ENCODE data around the gene FLNB. TPM values are rescaled to one million over a fixed set of nuclear protein-coding genes. Genes with fewer than 3 reads are reported as not detected.

The FLNB gene
- total and polyA plus RNA-seq, 2 of the 13 experiments (the other 11 are each of a cell fraction or from before 2014, with no cell fraction given), result 106 to 130 TPM

- H3K36me3 ChIP-seq (replicated peaks in 1 of 2; ENCODE audit: control insufficient read depth in 1 of 2, insufficient read depth in 2 of 2, low read length in 2 of 2), result peaks cover 45 to 79% of the 10 kb centered on the region in 2 experiments
- H3K27me3 ChIP-seq (ENCODE audit: control insufficient read depth in 1 of 2, insufficient read depth in 2 of 2, low read length in 2 of 2), result no peaks in the 10 kb centered on the region
- BruUV-seq (replicated peaks), result no TSS peak
- no peak overlapping the region for H3K4me3 ChIP-seq (replicated peaks in 1 of 3; ENCODE audit: insufficient read depth in 1 of 3, low read depth in 2 of 3, low read length in 3 of 3)
- DNase-seq (ENCODE audit: low spot score) (no peak), FAIRE-seq (no peak), ATAC-seq (no peak)
- intact Hi-C loops (cut with micrococcal nuclease; ENCODE audit: unreplicated experiment), result no loop called here
- peaks cover 52% of the 10 kb centered on the region for H3K4me1 ChIP-seq (ENCODE audit: insufficient read depth, low read length)
- H4K20me1 ChIP-seq (ENCODE audit: insufficient read depth, low read length), result no peaks in the 10 kb centered on the region
- H3K27ac ChIP-seq (ENCODE audit: extremely low read length, insufficient read depth, low read length), result no peak overlapping the region
- no peaks in the 10 kb centered on the region for H3K9me3 ChIP-seq (ENCODE audit: low read length)
- in situ Hi-C loops (cut with HindIII; ENCODE audit: extremely low pct_ligation_motif_present, low pct_unique_long_range_greater_than_20kb), result no loop called here
- H3K9ac ChIP-seq (ENCODE audit: insufficient read depth, low read depth, low read length), result no peak overlapping the region
- WGBS (ENCODE audit: low lambda C conversion rate), result 96% methylated on average over 8 of the region's 8 CpGs
- no peak overlapping the region for H3K4me2 ChIP-seq (ENCODE audit: low read depth, low read length)
- TF ChIP-seq RBM22 (optimal IDR thresholded peaks at IDR 0.05; ENCODE audit: low read length) (peak; percentile 63), ZFP82 (CRISPR knock-in tag; IDR thresholded peaks at IDR 0.05; ENCODE audit: borderline replicate concordance) (no peak), RXRA (CRISPR knock-in tag; IDR thresholded peaks at IDR 0.05) (no peak)
- H2AFZ ChIP-seq (ENCODE audit: low read length), result no peak overlapping the region
- H3K79me2 ChIP-seq (ENCODE audit: insufficient read depth, low read length), result peaks cover 17% of the 10 kb centered on the region
- ChIA-PET POLR2A (no interaction called here), CTCF (ENCODE audit: low intra/inter-chr PET ratio, low total read pairs) (no interaction called here)
These were observed 98.4 kb downstream of the FLNB start for GRCh38 chr3:58106640-58107039.

GRCh38 chr3:58107597-58107996 is 99.4 kb downstream of the FLNB start:
- Histone ChIP-seq H3K4me1 (ENCODE audit: insufficient read depth, low read length) (peaks cover 48% of the 10 kb centered on the region), H3K27ac (ENCODE audit: extremely low read length, insufficient read depth, low read length) (no peak overlapping the region), H4K20me1 (ENCODE audit: insufficient read depth, low read length) (no peaks in the 10 kb centered on the region), H3K9ac (ENCODE audit: insufficient read depth, low read depth, low read length) (no peak overlapping the region), H3K79me2 (ENCODE audit: insufficient read depth, low read length) (peaks cover 17% of the 10 kb centered on the region), H3K27me3 (ENCODE audit: control insufficient read depth in 1 of 2, insufficient read depth in 2 of 2, low read length in 2 of 2) (no peaks in the 10 kb centered on the region), H3K9me3 (ENCODE audit: low read length) (no peaks in the 10 kb centered on the region), H3K4me3 (replicated peaks in 1 of 3; ENCODE audit: insufficient read depth in 1 of 3, low read depth in 2 of 3, low read length in 3 of 3) (no peak overlapping the region), H2AFZ (ENCODE audit: low read length) (no peak overlapping the region), H3K36me3 (replicated peaks in 1 of 2; ENCODE audit: control insufficient read depth in 1 of 2, insufficient read depth in 2 of 2, low read length in 2 of 2) (peaks cover 51 to 89% of the 10 kb centered on the region in 2 experiments), H3K4me2 (ENCODE audit: low read depth, low read length) (no peak overlapping the region)
- intact Hi-C loops (cut with micrococcal nuclease; ENCODE audit: unreplicated experiment), result no loop called here
- CTCF ChIA-PET (ENCODE audit: low intra/inter-chr PET ratio, low total read pairs), result no interaction called here
- BruUV-seq (replicated peaks), result no TSS peak
- FAIRE-seq (no peak), DNase-seq (ENCODE audit: low spot score) (no peak), ATAC-seq (no peak)
- WGBS (ENCODE audit: low lambda C conversion rate), result 98% methylated on average over 6 of the region's 6 CpGs
- POLR2A ChIA-PET, result no interaction called here
- in situ Hi-C loops (cut with HindIII; ENCODE audit: extremely low pct_ligation_motif_present, low pct_unique_long_range_greater_than_20kb), result no loop called here
- no peak for TF ChIP-seq ZNF766 (CRISPR knock-in tag; IDR thresholded peaks at IDR 0.05; ENCODE audit: borderline replicate concordance)
- TF ChIP-seq ZNF430 (CRISPR knock-in tag; IDR thresholded peaks at IDR 0.05), result no peak
- TF ChIP-seq GMEB2 (CRISPR knock-in tag; IDR thresholded peaks at IDR 0.05; ENCODE audit: low read depth), result no peak
- TF ChIP-seq TCF12 (IDR thresholded peaks at IDR 0.05), result no peak
- no peak for TF ChIP-seq TCF12 (CRISPR knock-in tag; IDR thresholded peaks at IDR 0.05)
